Thyroid gland (tissue), 4 donors: Measurements from ENCODE around the gene KRT1.

Experiments used
- CTCF ChIP-seq, 6 experiments: fragments of 200-600 bp in 3 of 6; fragments of 450-650 bp in 3 of 6; sonication (generic) in 3 of 6; IDR thresholded peaks; one replicate each; pipeline ENCODE4 v1.5.1; 2016 to 2019; ENCODE audit warnings: antibody characterized with exemption in 6 of 6, mild to moderate bottlenecking in 2 of 6, inconsistent platforms in 1 of 6, moderate library complexity in 1 of 6
- POLR2A ChIP-seq, 2 donors: fragments of 450-650 bp; IDR thresholded peaks; one replicate each; pipeline ENCODE4 v1.6.1; 2017; ENCODE audit warnings: antibody characterized with exemption in 2 of 2, mild to moderate bottlenecking in 2 of 2, moderate library complexity in 1 of 2

GRCh38 chr12:52728374-52728773, 48.2 kb upstream of the KRT1 start:
- TF ChIP-seq CTCF (IDR thresholded peaks at IDR 0.05), result no peak
- no peak for TF ChIP-seq POLR2A (IDR thresholded peaks at IDR 0.05)
